Measurements from ENCODE around the gene HS3ST4.
"Not testable (repeated sequence)": the region's sequence is repeated elsewhere in the genome, so short reads cannot be mapped to it uniquely, and the experiment has no call there.

HS3ST4 gene

GRCh38 chr16:25988882-25989281 lies 297.1 kb downstream of the HS3ST4 start:
- no peak for DNase-seq (ENCODE audit: low read depth)

DNA sequence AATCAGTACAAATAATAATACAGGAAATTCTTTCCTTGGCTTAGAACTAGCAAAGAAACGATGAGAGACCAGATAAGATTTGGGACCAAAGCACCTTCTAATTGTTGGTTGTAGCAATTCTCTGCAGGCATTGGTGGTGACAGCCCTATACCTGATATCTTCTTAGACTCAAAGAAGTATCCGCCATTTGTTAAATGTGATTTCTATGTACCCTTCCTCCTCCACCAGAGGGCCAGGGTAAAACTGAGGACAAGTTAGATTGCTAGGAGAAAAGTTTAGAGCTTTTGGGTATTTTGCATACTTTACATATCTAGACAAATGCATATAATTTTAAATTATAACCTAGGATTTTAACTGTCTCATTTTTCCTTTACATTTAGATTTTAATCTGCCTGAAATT lies 304.3 kb downstream of the HS3ST4 start:
- DNase-seq (ENCODE audit: low read depth) = no peak

DNA sequence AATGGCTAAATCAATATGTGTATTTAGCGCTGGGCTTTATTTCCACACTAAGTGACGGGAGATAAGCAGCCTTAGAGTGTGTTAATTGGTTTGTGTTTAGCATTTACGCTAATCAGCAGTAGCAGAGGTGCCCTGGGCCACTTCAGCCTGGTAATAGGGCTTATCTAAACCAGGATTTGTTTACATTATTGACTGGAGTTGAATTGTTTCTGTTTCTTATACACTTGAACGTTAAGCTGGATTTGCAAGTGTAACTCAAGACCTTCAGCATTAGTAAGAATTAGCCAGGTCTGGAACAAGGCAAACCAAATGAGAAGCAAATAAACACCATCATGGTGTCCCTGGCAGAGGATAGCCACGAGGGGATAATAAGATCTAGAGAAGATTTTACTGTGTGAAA lies 313.6 kb downstream of the HS3ST4 start:
- no peak for DNase-seq (ENCODE audit: low read depth)

- DNase-seq (ENCODE audit: low read depth) = no peak
These were observed 320.6 kb downstream of the HS3ST4 start for GRCh38 chr16:26012376-26012775.

DNA sequence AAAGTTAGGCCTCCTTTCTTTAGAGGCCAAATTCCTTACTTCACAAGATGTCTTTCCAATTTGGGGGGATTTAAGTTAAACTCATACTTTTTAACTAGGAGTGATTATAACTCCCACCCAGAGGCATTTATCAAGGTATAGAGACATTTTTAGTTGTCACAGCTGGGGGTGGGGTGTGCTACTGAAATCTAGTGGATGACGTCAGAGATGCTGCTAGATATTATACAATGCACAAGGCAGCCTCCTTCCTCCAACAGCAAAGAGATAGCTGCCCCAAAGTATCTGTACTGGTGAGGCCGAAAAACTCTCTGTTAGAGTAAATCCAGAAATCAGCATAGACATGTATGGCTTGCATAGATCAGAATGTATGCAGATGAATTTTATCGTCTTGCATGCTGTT lies 324.0 kb downstream of the HS3ST4 start:
- DNase-seq (ENCODE audit: low read depth) = no peak

DNA sequence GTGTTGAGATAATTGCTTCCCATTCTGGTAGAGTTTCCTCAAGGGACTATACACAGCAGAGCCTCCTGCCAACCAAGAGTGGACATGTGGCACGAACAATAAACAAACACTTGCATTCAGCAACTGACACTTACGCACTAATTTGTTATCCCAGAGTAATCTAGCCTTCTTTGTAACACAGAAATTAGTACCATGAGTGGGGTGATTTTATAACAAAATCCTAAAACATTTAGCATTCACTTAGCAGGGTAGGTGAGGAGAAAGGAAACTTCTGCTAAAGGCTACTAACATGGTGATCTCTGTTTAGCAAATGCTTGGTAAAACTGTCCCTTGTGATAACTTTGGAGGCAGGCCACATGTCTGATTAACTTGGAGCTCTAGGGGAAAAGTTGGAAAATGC lies 325.2 kb downstream of the HS3ST4 start:
- no peak for DNase-seq (ENCODE audit: low read depth)

- DNase-seq (ENCODE audit: low read depth) = no peak
These were observed 327.9 kb downstream of the HS3ST4 start for GRCh38 chr16:26019381-26020242.

DNA sequence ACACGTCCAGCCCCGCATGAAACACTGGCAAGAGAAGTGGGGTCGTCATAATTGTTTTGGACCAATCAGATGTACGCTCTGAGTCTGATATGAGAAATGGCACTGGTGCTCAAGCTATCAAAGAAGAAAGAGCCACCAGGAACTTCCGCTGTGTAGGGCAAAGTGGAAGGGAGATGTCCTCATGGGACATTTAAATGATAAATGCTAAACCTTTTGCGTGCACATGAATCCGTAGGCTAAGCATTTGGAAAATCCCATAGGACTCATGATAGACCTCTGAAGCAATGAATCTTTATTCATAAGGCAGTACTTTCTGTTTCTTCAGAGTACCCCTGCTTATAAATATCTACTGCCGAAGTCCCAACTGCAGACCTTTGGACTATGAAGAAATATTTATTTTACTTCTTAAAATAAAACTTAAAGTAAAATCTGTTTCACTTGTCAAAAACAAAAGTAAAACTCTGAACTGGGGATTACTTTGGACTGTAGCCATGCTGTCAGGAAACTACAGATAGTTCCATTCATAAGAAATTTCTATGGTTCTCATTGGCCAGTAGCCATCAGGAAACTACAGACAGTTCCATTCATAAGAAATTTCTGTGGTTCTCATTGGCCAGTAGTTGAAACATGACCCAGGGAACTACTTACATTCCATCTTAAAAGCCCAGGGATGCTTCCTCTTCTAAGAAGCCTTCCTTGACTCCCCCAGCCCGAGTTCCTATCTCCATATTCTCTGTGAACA lies 335.1 kb downstream of the HS3ST4 start:
- DNase-seq (ENCODE audit: low read depth) = no peak

DNA sequence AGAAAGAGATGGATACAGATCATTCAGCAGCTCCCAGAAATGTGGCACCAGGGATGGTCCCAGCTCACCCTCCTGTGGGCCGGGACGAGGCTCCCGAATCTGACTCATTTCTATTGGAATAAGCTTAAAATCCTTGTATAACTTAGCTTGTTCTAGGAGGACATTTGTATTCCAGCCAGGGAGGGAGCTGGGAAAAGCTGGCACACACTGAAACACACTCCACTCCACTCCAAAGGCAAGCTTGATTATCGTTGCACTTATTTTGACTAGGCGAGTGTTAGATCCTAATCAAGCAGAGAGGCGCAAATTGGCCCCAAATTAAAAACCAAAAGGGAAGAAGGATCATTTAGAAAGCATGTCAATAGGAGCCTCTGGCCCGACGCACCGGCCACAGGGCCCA lies 339.5 kb downstream of the HS3ST4 start:
- DNase-seq (ENCODE audit: low read depth) = no peak

DNA sequence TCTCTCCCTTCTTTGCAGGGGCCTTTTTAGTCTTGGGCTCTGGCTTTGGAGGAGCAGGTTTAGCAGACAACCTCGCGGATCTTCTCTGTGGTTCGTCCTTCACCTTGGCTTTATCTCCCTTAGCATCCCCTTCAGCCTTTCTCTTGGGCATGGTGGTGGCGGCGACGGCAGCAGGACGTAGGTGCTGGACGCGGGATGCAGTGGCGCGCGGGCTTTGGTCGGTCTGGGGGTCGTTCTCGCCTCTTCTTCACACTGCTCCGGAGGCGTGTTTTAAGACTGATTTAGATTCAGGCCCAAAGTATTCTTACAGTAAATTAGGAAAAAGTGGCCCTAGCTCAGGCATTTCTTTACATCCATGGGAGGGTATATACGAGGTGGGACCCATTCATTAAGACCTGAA lies 340.9 kb downstream of the HS3ST4 start:
- DNase-seq (ENCODE audit: low read depth) = not testable (repeated sequence)

GRCh38 chr16:26041952-26042668 lies 350.4 kb downstream of the HS3ST4 start:
- DNase-seq (ENCODE audit: low read depth) = no peak

DNA sequence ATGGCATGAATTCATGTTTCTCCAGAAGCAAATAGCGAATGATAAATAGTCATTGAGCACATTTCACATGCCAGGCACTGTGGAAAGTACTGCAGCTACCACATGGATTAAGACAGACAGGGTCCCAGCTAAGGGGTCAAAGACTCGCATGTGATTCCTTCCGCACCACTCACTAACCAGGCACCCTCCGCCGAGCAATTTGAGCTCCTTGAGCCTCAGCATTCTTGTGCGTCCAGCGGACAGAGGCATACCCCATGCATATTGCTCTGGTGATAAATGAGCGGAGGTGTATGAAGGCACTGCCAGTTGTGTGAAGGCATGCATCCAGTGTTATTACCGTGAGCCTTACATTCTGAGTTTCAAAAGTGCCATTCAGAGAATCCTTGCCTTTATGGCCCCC lies 358.7 kb downstream of the HS3ST4 start:
- no peak for DNase-seq (ENCODE audit: low read depth)

DNA sequence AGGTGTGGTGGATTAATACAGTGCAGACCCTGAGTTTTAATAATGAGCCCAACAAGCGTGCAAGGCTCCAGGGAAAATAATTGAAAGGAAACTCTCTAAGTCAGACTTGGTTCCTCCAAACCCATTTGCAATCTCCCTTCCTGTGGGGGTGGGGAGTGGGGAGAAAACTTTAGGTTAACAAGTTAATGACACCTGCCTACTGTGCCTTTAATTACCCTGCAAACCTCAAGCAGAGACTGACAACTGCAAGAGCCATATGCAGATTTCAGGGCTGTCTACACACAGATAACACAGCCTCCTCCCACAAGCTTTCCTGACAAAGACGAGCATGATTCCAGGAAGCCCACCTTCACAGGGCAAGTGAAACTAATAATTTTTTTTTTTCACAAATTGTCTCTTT lies 359.3 kb downstream of the HS3ST4 start:
- DNase-seq (ENCODE audit: low read depth) = no peak

GRCh38 chr16:26053889-26054288 lies 362.1 kb downstream of the HS3ST4 start:
- DNase-seq (ENCODE audit: low read depth) = no peak

DNA sequence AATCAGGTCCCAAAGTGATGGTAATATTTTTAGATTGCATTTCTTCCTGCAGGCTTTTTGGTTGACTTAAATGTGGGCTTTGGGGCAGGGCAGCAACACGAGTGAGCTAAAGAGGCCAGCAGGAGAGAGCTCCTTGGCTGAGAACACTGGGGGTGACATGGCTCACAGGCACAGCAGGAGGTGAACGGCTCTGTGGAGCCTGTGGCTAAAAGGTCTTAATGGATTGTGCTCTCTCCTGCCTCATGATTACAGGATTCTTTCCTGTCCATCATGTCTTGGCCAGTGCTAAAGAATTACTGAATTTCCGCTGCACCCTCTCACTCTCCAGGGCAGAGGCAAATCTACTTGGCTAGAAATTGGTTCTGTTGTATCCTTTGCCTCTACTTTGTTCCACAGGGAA lies 366.6 kb downstream of the HS3ST4 start:
- DNase-seq (ENCODE audit: low read depth) = no peak

GRCh38 chr16:26070302-26071100 lies 378.7 kb downstream of the HS3ST4 start:
- DNase-seq (ENCODE audit: low read depth) = no peak

- no peak for DNase-seq (ENCODE audit: low read depth)
These were observed 379.5 kb downstream of the HS3ST4 start for GRCh38 chr16:26071101-26071866.

DNA sequence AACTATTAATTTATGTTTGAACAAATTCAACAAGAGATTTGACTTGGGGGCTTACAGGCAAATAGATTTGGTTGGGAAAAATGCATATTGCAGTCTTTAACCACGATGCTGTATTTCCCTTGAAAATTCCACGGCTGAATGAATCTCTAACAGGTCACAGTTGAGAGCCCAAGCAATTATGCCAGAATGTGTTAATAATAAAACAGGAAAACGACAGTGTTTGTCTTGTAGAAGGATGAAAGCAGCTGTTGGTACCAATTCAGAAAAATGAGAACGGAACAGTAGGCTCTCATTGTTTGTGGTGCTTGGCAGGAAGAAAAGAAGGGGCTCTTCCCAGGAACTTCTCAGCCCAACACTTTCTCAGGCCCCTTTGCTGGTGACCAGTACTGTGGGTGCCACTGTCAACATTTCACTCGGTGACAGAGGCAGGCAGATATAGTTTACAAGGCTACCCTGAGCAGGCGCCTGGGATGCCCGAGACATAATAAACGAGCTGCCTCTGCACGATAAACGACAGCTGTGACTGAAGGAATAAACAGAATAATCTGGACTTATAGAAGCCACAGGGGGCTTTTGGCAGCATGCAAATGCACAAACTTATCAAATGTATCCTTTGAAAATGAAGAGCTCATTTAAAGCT lies 387.1 kb downstream of the HS3ST4 start:
- DNase-seq (ENCODE audit: low read depth) = no peak

DNA sequence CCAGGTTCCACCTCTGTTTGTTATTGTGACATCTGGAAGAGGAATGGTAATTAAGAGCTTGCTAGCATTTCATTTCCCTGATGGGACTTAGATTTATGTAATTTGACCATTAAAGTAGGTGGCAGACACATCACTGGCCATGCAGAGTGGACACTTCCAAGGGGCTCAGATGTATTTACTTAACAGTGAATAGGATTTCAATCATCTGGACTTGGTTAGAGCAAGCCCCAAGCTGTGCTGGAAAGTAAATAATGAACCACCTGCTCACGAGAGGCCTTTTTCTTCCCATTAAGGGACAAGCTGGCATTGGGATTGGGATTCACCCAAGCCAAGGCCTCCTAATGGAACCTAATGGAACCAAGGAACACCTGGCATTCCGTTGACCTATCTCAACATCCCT lies 395.3 kb downstream of the HS3ST4 start:
- DNase-seq (ENCODE audit: low read depth) = no peak

DNA sequence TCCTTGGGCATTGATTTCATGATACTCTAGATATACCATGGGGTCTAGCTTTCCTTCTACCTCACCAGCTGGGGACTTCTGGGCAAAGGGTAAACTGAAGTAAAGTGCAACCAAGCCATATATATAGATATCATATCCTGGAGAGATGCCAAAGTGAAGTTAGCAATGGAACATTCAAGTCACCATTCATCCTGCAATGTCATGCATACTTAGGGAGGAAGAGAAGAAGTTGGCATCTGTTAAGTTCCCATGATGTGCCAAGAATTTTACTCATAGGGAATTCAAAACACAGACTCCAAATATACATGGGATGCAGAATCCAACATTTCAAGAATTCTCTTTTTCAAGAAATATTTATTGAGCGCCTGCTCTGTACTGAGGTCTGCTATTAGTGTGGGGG lies 399.8 kb downstream of the HS3ST4 start:
- no peak for DNase-seq (ENCODE audit: low read depth)

DNA sequence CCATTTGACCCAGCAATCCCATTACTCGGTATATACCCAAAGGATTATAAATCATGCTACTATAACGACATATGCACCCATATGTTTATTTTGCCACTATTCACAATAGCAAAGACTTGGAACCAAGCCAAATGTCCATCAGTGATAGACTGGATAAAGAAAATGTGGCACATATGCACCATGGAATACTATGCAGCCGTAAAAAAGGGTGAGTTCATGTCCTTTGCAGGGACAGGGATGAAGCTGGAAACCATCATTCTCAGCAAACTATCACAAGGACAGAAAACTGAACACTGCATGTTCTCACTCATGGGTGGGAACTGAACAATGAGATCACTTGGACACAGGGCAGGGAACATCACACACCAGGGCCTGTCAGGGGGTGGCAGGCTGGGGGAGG lies 406.4 kb downstream of the HS3ST4 start:
- DNase-seq (ENCODE audit: low read depth) = not testable (repeated sequence)

Data from ELR (cell line).